Measurements from ENCODE around the gene KCNJ16.

The KCNJ16 gene

DNA sequence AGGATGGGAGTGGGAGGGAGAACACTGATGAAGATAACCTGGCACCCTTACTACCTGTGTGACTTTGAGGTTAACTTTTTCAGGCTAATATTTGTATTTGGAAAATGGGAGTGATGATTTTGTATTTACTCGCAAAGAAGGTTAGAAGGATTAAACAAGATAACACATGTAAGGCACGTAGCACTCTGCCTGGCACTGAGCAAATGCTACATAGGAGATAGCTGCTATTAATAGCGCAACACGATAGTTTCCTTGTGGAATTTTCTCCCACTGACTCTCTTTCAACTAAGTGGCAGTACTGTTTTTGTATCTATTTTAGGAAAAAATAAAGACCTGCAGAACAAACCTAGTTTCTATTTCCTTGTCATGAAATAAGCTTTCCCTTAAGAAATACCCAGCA lies 15.4 kb upstream of the KCNJ16 start:
- Histone ChIP-seq H3K9me2 (replicated peaks; ENCODE audit: control insufficient read depth, low read length) (no peaks in the 10 kb centered on the region), H3K9me3 (ENCODE audit: control insufficient read depth, insufficient read depth, low read length) (no peaks in the 10 kb centered on the region), H3F3A (ENCODE audit: control insufficient read depth, insufficient read depth) (no peaks in the 10 kb centered on the region), H4K20me1 (ENCODE audit: control insufficient read depth, insufficient read depth, low read depth, low read length) (no peaks in the 10 kb centered on the region), H3K4me2 (ENCODE audit: low read length) (no peak overlapping the region), H3K79me2 (ENCODE audit: control insufficient read depth, low read length) (no peaks in the 10 kb centered on the region), H3K4me3 (ENCODE audit: low read length) (no peak overlapping the region), H3K4me1 (ENCODE audit: control insufficient read depth, low read length) (no peaks in the 10 kb centered on the region), H3K27me3 (ENCODE audit: control insufficient read depth, low read length) (no peaks in the 10 kb centered on the region), H3K36me3 (ENCODE audit: control insufficient read depth, low read length) (no peaks in the 10 kb centered on the region), H3K27ac (ENCODE audit: low read depth, low read length) (no peak overlapping the region)
- TF ChIP-seq EZH2phosphoT487 (IDR thresholded peaks at IDR 0.05; ENCODE audit: borderline replicate concordance, low read length) = no peak
- TF ChIP-seq, protein P1, sequence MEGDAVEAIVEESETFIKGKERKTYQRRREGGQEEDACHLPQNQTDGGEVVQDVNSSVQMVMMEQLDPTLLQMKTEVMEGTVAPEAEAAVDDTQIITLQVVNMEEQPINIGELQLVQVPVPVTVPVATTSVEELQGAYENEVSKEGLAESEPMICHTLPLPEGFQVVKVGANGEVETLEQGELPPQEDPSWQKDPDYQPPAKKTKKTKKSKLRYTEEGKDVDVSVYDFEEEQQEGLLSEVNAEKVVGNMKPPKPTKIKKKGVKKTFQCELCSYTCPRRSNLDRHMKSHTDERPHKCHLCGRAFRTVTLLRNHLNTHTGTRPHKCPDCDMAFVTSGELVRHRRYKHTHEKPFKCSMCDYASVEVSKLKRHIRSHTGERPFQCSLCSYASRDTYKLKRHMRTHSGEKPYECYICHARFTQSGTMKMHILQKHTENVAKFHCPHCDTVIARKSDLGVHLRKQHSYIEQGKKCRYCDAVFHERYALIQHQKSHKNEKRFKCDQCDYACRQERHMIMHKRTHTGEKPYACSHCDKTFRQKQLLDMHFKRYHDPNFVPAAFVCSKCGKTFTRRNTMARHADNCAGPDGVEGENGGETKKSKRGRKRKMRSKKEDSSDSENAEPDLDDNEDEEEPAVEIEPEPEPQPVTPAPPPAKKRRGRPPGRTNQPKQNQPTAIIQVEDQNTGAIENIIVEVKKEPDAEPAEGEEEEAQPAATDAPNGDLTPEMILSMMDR (IDR thresholded peaks at IDR 0.05; ENCODE audit: low read depth, low read length, poor library complexity, severe bottlenecking) = no peak

DNA sequence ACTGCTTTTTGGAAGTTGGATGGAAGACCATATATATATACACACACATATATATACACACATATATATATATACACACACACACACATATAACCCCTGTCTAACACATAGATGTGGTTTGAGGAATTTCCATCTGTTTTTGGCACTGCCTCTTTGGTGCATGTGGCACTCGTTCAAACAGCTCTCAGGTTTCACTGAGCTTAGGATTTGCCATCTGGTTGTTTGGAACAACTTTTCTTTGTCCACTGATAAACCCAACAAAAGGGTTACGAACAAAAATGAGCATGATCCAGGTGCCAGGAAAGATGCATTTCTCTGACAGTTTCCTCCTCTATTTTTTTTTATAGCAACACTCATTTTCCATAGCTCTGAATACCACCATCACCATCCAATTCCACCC lies 14.6 kb upstream of the KCNJ16 start:
- Histone ChIP-seq H3K9me3 (ENCODE audit: control insufficient read depth, insufficient read depth, low read length) (no peaks in the 10 kb centered on the region), H4K20me1 (ENCODE audit: control insufficient read depth, insufficient read depth, low read depth, low read length) (no peaks in the 10 kb centered on the region), H3K79me2 (ENCODE audit: control insufficient read depth, low read length) (no peaks in the 10 kb centered on the region), H3F3A (ENCODE audit: control insufficient read depth, insufficient read depth) (no peaks in the 10 kb centered on the region), H3K36me3 (ENCODE audit: control insufficient read depth, low read length) (no peaks in the 10 kb centered on the region), H3K27me3 (ENCODE audit: control insufficient read depth, low read length) (no peaks in the 10 kb centered on the region), H3K9me2 (replicated peaks; ENCODE audit: control insufficient read depth, low read length) (no peaks in the 10 kb centered on the region), H3K4me3 (ENCODE audit: low read length) (no peak overlapping the region), H3K4me2 (ENCODE audit: low read length) (no peak overlapping the region), H3K4me1 (ENCODE audit: control insufficient read depth, low read length) (no peaks in the 10 kb centered on the region), H3K27ac (ENCODE audit: low read depth, low read length) (no peak overlapping the region)
- no peak for TF ChIP-seq EZH2phosphoT487 (IDR thresholded peaks at IDR 0.05; ENCODE audit: borderline replicate concordance, low read length)
- TF ChIP-seq, protein P1 (IDR thresholded peaks at IDR 0.05; ENCODE audit: low read depth, low read length, poor library complexity, severe bottlenecking) = no peak

DNA sequence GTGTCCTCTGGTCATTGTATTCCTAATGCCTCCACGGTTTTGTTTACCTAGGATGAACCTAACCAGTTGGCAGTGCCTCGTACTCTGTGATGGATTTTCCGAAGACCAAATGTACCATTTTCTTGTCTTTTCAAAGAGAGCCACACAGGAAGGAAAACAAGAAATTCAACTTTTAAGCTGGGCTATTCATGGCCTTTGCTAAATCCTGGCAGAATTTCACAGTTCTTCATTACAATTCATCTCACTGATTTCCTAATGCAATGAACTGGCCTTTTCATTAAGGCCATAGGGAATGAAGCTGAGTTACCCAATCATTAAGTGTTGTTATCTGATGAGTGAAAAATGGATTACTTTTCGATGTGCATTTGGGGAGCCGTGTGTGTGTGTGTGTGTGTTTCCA lies 7.9 kb upstream of the KCNJ16 start:
- H3K4me3 ChIP-seq (ENCODE audit: low read length) = no peak overlapping the region
- no peak for TF ChIP-seq EZH2phosphoT487 (IDR thresholded peaks at IDR 0.05; ENCODE audit: borderline replicate concordance, low read length)
- TF ChIP-seq, protein P1 (IDR thresholded peaks at IDR 0.05; ENCODE audit: low read depth, low read length, poor library complexity, severe bottlenecking) = no peak

More for the DNA sequence above, 7.9 kb upstream of the KCNJ16 start:
- H3F3A ChIP-seq (ENCODE audit: control insufficient read depth, insufficient read depth) = no peaks in the 10 kb centered on the region
- no peaks in the 10 kb centered on the region for H3K27me3 ChIP-seq (ENCODE audit: control insufficient read depth, low read length)
- H3K4me1 ChIP-seq (ENCODE audit: control insufficient read depth, low read length) = no peaks in the 10 kb centered on the region
- H3K4me2 ChIP-seq (ENCODE audit: low read length) = no peak overlapping the region
- no peaks in the 10 kb centered on the region for H3K79me2 ChIP-seq (ENCODE audit: control insufficient read depth, low read length)
- H3K9me2 ChIP-seq (replicated peaks; ENCODE audit: control insufficient read depth, low read length) = no peaks in the 10 kb centered on the region
- H3K9me3 ChIP-seq (ENCODE audit: control insufficient read depth, insufficient read depth, low read length) = no peaks in the 10 kb centered on the region
- no peaks in the 10 kb centered on the region for H4K20me1 ChIP-seq (ENCODE audit: control insufficient read depth, insufficient read depth, low read depth, low read length)
- no peak overlapping the region for H3K27ac ChIP-seq (ENCODE audit: low read depth, low read length)
- H3K36me3 ChIP-seq (ENCODE audit: control insufficient read depth, low read length) = no peaks in the 10 kb centered on the region
